Lung (tissue), 12 donors: ENCODE measurements around the gene PCDH9. TPM values are rescaled to one million over a fixed set of nuclear protein-coding genes. Genes with fewer than 3 reads are reported as not detected.
A peak's percentile ranks its signal among the peaks of the same experiment; 100 is the strongest.

Source experiments
- ATAC-seq: fragments of 200-7000 bp; cut with Tn5 transposase; one replicate; pipeline ENCODE4 v1.9.1; 2020; ENCODE audit warnings: moderate number of reproducible peaks; ENCODE audit not compliant: insufficient read depth, low FRiP score
- DNase-seq, 3 donors: peaks; one replicate each; pipeline ENCODE4 v3.0.0-alpha.2; 2013 to 2017
- H3K27ac ChIP-seq, 2 donors: one replicate each; pipeline ENCODE4 v1.5.1; 2013; ENCODE audit warnings: mild to moderate bottlenecking in 2 of 2, moderate library complexity in 2 of 2, control low read depth in 1 of 2, inconsistent platforms in 1 of 2, low read depth in 1 of 2, low read length in 1 of 2
- H3K27me3 ChIP-seq, 3 donors: one replicate each; pipeline ENCODE4 v1.5.1; 2013; ENCODE audit warnings: low read length in 2 of 3; ENCODE audit not compliant: control insufficient read depth in 3 of 3, insufficient read depth in 3 of 3
- H3K36me3 ChIP-seq, 4 donors: one replicate each; pipeline ENCODE4 v1.5.1; 2013; ENCODE audit warnings: low read length in 4 of 4, mild to moderate bottlenecking in 1 of 4, moderate library complexity in 1 of 4; ENCODE audit not compliant: control insufficient read depth in 4 of 4, insufficient read depth in 4 of 4
- H3K4me1 ChIP-seq, 5 donors: one replicate each; pipeline ENCODE4 v1.5.1; 2013; ENCODE audit warnings: low read length in 5 of 5, mild to moderate bottlenecking in 2 of 5, moderate library complexity in 1 of 5; ENCODE audit not compliant: control insufficient read depth in 5 of 5, insufficient read depth in 5 of 5
- H3K4me3 ChIP-seq: one replicate; pipeline ENCODE4 v1.5.1; 2013; ENCODE audit warnings: mild to moderate bottlenecking, control low read depth, moderate library complexity
- H3K9ac ChIP-seq, 2 donors: one replicate each; pipeline ENCODE4 v1.5.1; 2013; ENCODE audit warnings: low read length in 2 of 2, control low read depth in 1 of 2; ENCODE audit not compliant: insufficient read depth in 1 of 2
- H3K9me3 ChIP-seq, 4 donors: one replicate each; pipeline ENCODE4 v1.5.1; 2013; ENCODE audit warnings: low read length in 3 of 4, mild to moderate bottlenecking in 1 of 4, moderate library complexity in 1 of 4; ENCODE audit not compliant: control insufficient read depth in 4 of 4, insufficient read depth in 3 of 4
- WGBS, 2 donors: extraction: QIAGEN DNeasy Blood & Tissue Kit; methylation state at CpG; one replicate each; pipeline ENCODE4 v1.1.7; 2013; 5-methylcytosine and 5-hydroxymethylcytosine counted together
- polyA plus RNA-seq, 2 donors: library from polyadenylated mRNA; stranded (reverse); fragments of 200-250 nt; gene quantifications; one replicate each; pipeline ENCODE4 v1.2.1, GENCODE V29; 2013
- total RNA-seq, 2 donors: library from RNA; depleted of rRNA in 1 of 2; stranded (reverse); fragments of >200 nt in 1 of 2; gene quantifications; one replicate each; pipeline ENCODE4 v1.2.1, GENCODE V29; 2014 to 2021
- TF ChIP-seq, protein P1 (sequence below): IDR thresholded peaks from 2 replicates; pipeline ENCODE4 v1.5.1; 2012; ENCODE audit warnings: mild to moderate bottlenecking; ENCODE audit errors: control extremely low read depth, extremely low read depth
- donor health status: control.
- donor health status: control.
- donor health status: Bipolar disorder and iron deficiency.
- donor health status: healthy.
- donor health status: DM: yes; HTN: yes; CAD: no.

Gene PCDH9
- total and polyA plus RNA-seq, 4 donors: 0.68 to 22.2 (median 4.1) TPM

GRCh38 chr13:66689628-66690027 is 540.5 kb downstream of the PCDH9 start:
- Histone ChIP-seq H3K4me1 (no peaks in the 10 kb centered on the region), H3K9ac (no peak overlapping the region), H3K27ac (no peak overlapping the region), H3K4me3 (no peak overlapping the region), H3K9me3 (peaks cover 0 to 5% (median 2%) of the 10 kb centered on the region in 4 donors), H3K36me3 (no peaks in the 10 kb centered on the region), H3K27me3 (no peaks in the 10 kb centered on the region)
- DNase-seq (peak in 2 of 3 donors; percentile 62 to 69), ATAC-seq (no peak)
- WGBS, 2 donors: 39 to 62% methylated on average over 4 of the region's 4 CpGs
- TF ChIP-seq, protein P1, sequence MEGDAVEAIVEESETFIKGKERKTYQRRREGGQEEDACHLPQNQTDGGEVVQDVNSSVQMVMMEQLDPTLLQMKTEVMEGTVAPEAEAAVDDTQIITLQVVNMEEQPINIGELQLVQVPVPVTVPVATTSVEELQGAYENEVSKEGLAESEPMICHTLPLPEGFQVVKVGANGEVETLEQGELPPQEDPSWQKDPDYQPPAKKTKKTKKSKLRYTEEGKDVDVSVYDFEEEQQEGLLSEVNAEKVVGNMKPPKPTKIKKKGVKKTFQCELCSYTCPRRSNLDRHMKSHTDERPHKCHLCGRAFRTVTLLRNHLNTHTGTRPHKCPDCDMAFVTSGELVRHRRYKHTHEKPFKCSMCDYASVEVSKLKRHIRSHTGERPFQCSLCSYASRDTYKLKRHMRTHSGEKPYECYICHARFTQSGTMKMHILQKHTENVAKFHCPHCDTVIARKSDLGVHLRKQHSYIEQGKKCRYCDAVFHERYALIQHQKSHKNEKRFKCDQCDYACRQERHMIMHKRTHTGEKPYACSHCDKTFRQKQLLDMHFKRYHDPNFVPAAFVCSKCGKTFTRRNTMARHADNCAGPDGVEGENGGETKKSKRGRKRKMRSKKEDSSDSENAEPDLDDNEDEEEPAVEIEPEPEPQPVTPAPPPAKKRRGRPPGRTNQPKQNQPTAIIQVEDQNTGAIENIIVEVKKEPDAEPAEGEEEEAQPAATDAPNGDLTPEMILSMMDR: no peak

- no peaks in the 10 kb centered on the region for H3K4me1 ChIP-seq
- no peak overlapping the region for H3K4me3 ChIP-seq
- no peak overlapping the region for H3K27ac ChIP-seq
- ATAC-seq (no peak), DNase-seq (peak in 2 of 3 donors; percentile 24 to 42)
- peaks cover 0 to 5% (median 2%) of the 10 kb centered on the region in 4 donors for H3K9me3 ChIP-seq
- H3K9ac ChIP-seq: no peak overlapping the region
- 91 to 93% methylated on average over 4 of the region's 4 CpGs for WGBS, 2 donors
- no peaks in the 10 kb centered on the region for H3K27me3 ChIP-seq
- H3K36me3 ChIP-seq: no peaks in the 10 kb centered on the region
- TF ChIP-seq, protein P1: no peak
Observed at GRCh38 chr13:66689037-66689619, 541.0 kb downstream of the PCDH9 start.

DNA sequence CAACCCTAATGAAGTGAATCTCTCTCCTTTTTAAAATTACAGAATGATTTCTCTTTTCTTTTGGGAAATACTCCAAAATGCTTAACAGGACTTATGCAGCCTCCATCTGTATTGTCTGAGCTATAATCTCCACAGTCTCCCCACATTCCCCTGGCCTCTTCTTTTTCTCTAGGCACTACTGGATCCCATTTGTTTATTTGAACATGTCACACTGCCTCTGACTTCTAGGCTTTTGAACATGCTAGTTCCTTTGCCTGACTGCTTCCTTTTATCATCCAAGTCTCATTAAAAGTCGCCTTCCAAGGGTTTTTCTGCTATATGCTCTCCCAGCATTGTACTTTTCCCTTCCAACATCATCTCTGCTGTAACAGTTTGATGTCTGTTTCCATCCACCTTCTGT is 548.7 kb downstream of the PCDH9 start:
- H3K27me3 ChIP-seq: no peaks in the 10 kb centered on the region
- TF ChIP-seq, protein P1: no peak
- DNase-seq (peak in 2 of 3 donors; percentile 66 to 79), ATAC-seq (no peak)
- no peak overlapping the region for H3K9ac ChIP-seq
- no peak overlapping the region for H3K4me3 ChIP-seq
- H3K36me3 ChIP-seq: no peaks in the 10 kb centered on the region
- WGBS, 2 donors: 71 to 83% methylated on average over 1 of the region's 1 CpG
- no peak overlapping the region for H3K27ac ChIP-seq
- H3K9me3 ChIP-seq: peaks cover 0 to 5% (median 2%) of the 10 kb centered on the region in 4 donors
- H3K4me1 ChIP-seq: peaks cover 0 to 6% (median 0%) of the 10 kb centered on the region in 5 donors

- H3K27ac ChIP-seq: no peak overlapping the region
- no peak overlapping the region for H3K9ac ChIP-seq
- TF ChIP-seq, protein P1: no peak
- no peaks in the 10 kb centered on the region for H3K27me3 ChIP-seq
- no peaks in the 10 kb centered on the region for H3K36me3 ChIP-seq
- no peak overlapping the region for H3K4me3 ChIP-seq
- no peak for ATAC-seq
- H3K9me3 ChIP-seq: peaks cover 0 to 1% (median 0%) of the 10 kb centered on the region in 4 donors
- DNase-seq: no peak
- 73 to 76% methylated on average over 1 of the region's 1 CpG for WGBS, 2 donors
- H3K4me1 ChIP-seq: peaks cover 0 to 6% (median 0%) of the 10 kb centered on the region in 5 donors
Observed at GRCh38 chr13:66680031-66680430, 550.1 kb downstream of the PCDH9 start.
